K562 (cell line): Measurements from ENCODE around the gene ACVR2B. TPM values are rescaled to one million over a fixed set of nuclear protein-coding genes. Genes with fewer than 3 reads are reported as not detected.

Source experiments
- ARID3A ChIP-seq: IDR thresholded peaks from 2 replicates; pipeline ENCODE4 v1.6.1; 2012; ENCODE audit warnings: low read depth, low read length, improper control_type of control experiment, borderline replicate concordance
- DPF2 ChIP-seq: fragments of 450-650 bp; IDR thresholded peaks from 2 replicates; pipeline ENCODE4 v1.6.1; 2016
- EP300 ChIP-seq: IDR thresholded peaks from 2 replicates; pipeline ENCODE4 v1.6.1; 2012; ENCODE audit warnings: low read length, improper control_type of control experiment
- FOSL1 ChIP-seq: fragments of 200-800 bp; sonication (Bioruptor generic); conservative IDR thresholded peaks from 2 replicates; pipeline ENCODE4 v1.6.1; 2016; ENCODE audit warnings: missing genetic modification characterization, missing compliant biosample characterization
- MAFK ChIP-seq: IDR thresholded peaks from 2 replicates; pipeline ENCODE4 v1.6.1; 2011; ENCODE audit warnings: low read length, improper control_type of control experiment
- MAZ ChIP-seq, 2 experiments: fragments of 450-650 bp in 1 of 2; sonication (generic) in 1 of 2; formaldehyde crosslinking; IDR thresholded peaks in 1 of 2; conservative IDR thresholded peaks in 1 of 2; 2 replicates each; pipeline versions ENCODE4 v1.4.0 to v1.5.0; 2020; ENCODE audit warnings: mild to moderate bottlenecking in 1 of 2, missing genetic modification reagents in 1 of 2
- PBX2 ChIP-seq, 2 experiments: IDR thresholded peaks in 1 of 2; conservative IDR thresholded peaks in 1 of 2; 2 replicates each; pipeline ENCODE4 v1.6.1; 2016; ENCODE audit warnings: low read depth in 2 of 2, mild to moderate bottlenecking in 1 of 2, missing compliant biosample characterization in 1 of 2, missing genetic modification characterization in 1 of 2, moderate library complexity in 1 of 2
- SNRNP70 ChIP-seq: fragments of 200-400 bp; formaldehyde crosslinking; optimal IDR thresholded peaks from 2 replicates; pipeline ENCODE3; 2017; ENCODE audit warnings: low read depth, low read length
- polyA plus RNA-seq, 8 experiments: library from polyadenylated mRNA; depleted of rRNA in 4 of 8; stranded (reverse) in 5 of 8; unstranded in 3 of 8; fragments of >200 nt; fragmentation: Nextera tagmentation in 2 of 8; fragmentation: Illumina TruSeq in 1 of 8; extraction: Ambion mirVana in 2 of 8; extraction: Trizol in 1 of 8; gene quantifications; 2 replicates each; pipeline versions ENCODE4 v1.2.1 to v1.2.3, GENCODE V29; 2011 to 2014; ENCODE audit warnings: inconsistent platforms in 1 of 8, missing spikeins in 1 of 8
- total RNA-seq, 7 experiments: library from RNA; depleted of rRNA in 6 of 7; stranded (reverse); fragments of >200 nt in 6 of 7; fragmentation: Illumina TruSeq in 2 of 7; extraction: Trizol in 2 of 7; gene quantifications; 2 replicates each; pipeline versions ENCODE4 v1.2.1 to v1.2.3, GENCODE V29; 2011 to 2021; ENCODE audit warnings: low replicate concordance in 1 of 7

The ACVR2B gene
- total and polyA plus RNA-seq, 9 of the 15 experiments (the other 6 are each of a cell fraction or from before 2014, with no cell fraction given), result 1.8 to 23.7 (median 7.1) TPM

- TF ChIP-seq MAZ (CRISPR knock-in tag; conservative IDR thresholded peaks at IDR 0.05 in 1 of 2, IDR thresholded peaks at IDR 0.05 in 1 of 2), result no peak
- TF ChIP-seq FOSL1 (tag), result peak; percentile 70
- TF ChIP-seq SNRNP70, result no peak
- TF ChIP-seq PBX2 (CRISPR knock-in tag; IDR thresholded peaks at IDR 0.05; ENCODE audit: low read depth), result no peak
- TF ChIP-seq PBX2 (tag; conservative IDR thresholded peaks at IDR 0.05; ENCODE audit: low read depth), result peak; percentile 73
- TF ChIP-seq EP300, result no peak
- 0 out of 2 replicates have a peak, but pooled peaks have one; percentile 22 for TF ChIP-seq ARID3A
- TF ChIP-seq MAFK, result peak; percentile 75
- peak; percentile 76 for TF ChIP-seq DPF2
These were observed 63.0 kb downstream of the ACVR2B start (continued) for GRCh38 chr3:38516669-38517068.
